IMR-90 (cell line): ENCODE data around the gene BMERB1. TPM values are rescaled to one million over a fixed set of nuclear protein-coding genes. Genes with fewer than 3 reads are reported as not detected.

Experiments used
- ATAC-seq: fragments of 200-7000 bp; cut with Tn5 transposase; 2 replicates; pipeline ENCODE4 v1.9.1; 2020; ENCODE audit warnings: low read depth, mild to moderate bottlenecking, moderate library complexity
- BruUV-seq: library from RNA; stranded (reverse); fragments of 400-500 nt; replicated peaks from 2 replicates; lab custom pipeline; 2021; lab: Mats Ljungman, UMichigan
- CTCF ChIA-PET: fragments of 300-600 bp; formaldehyde crosslinking; extraction: SDS; loops from one replicate; lab custom pipeline; 2021; ENCODE audit warnings: antibody characterized with exemption; lab: Yijun Ruan, JAX
- POLR2A ChIA-PET: fragments of 300-600 bp; sonication (Branson Sonifier 250); formaldehyde crosslinking; loops from one replicate; lab custom pipeline; 2022; ENCODE audit warnings: antibody characterized with exemption; ENCODE audit not compliant: unreplicated experiment; lab: Charles Lee
- DNase-seq: peaks from one replicate; pipeline ENCODE4 v3.0.0; 2013
- H2AFZ ChIP-seq: replicated peaks from 2 replicates; pipeline ENCODE3; 2013; ENCODE audit warnings: low read length, mild to moderate bottlenecking; ENCODE audit not compliant: poor library complexity
- H2AK5ac ChIP-seq: 2 replicates; pipeline ENCODE4 v1.6.1; 2013; ENCODE audit warnings: low read depth, low read length, inconsistent platforms
- H2AK9ac ChIP-seq: replicated peaks from 2 replicates; pipeline ENCODE3; 2013; ENCODE audit warnings: mild to moderate bottlenecking, low read depth, low read length, moderate library complexity; ENCODE audit not compliant: poor library complexity
- H2BK120ac ChIP-seq: 2 replicates; pipeline ENCODE4 v1.6.1; 2013; ENCODE audit warnings: low read depth, low read length, inconsistent platforms
- H2BK15ac ChIP-seq: 3 replicates; pipeline ENCODE4 v1.6.1; 2013; ENCODE audit warnings: low read depth, low read length, inconsistent platforms
- H2BK20ac ChIP-seq: 2 replicates; pipeline ENCODE4 v1.6.1; 2013; ENCODE audit warnings: low read depth, mild to moderate bottlenecking, inconsistent platforms, low read length, moderate library complexity
- H2BK5ac ChIP-seq: 2 replicates; pipeline ENCODE4 v1.6.1; 2013; ENCODE audit warnings: mild to moderate bottlenecking, low read depth, low read length, inconsistent platforms; ENCODE audit not compliant: poor library complexity, severe bottlenecking
- H3K14ac ChIP-seq: replicated peaks from 2 replicates; pipeline ENCODE4 v1.6.1; 2013; ENCODE audit warnings: low read depth, low read length, inconsistent platforms
- H3K18ac ChIP-seq: 2 replicates; pipeline ENCODE4 v1.6.1; 2013; ENCODE audit warnings: low read depth, low read length, control low read depth
- H3K23ac ChIP-seq: 2 replicates; pipeline ENCODE4 v1.6.1; 2013; ENCODE audit warnings: low read depth, low read length, inconsistent platforms
- H3K27ac ChIP-seq: 2 replicates; pipeline ENCODE4 v1.5.1; 2013; ENCODE audit warnings: mild to moderate bottlenecking, control low read depth, low read length; ENCODE audit not compliant: insufficient read depth
- H3K27me3 ChIP-seq: 2 replicates; pipeline ENCODE4 v1.6.1; 2013; ENCODE audit warnings: low read length; ENCODE audit not compliant: control insufficient read depth, insufficient read depth
- H3K36me3 ChIP-seq: 2 replicates; pipeline ENCODE4 v1.6.1; 2013; ENCODE audit warnings: low read length, mixed read lengths; ENCODE audit not compliant: control insufficient read depth, insufficient read depth
- H3K4ac ChIP-seq: 2 replicates; pipeline ENCODE4 v1.6.1; 2013; ENCODE audit warnings: low read depth, low read length, inconsistent platforms
- H3K4me1 ChIP-seq: 2 replicates; pipeline ENCODE4 v1.6.1; 2013; ENCODE audit warnings: low read length, mixed read lengths; ENCODE audit not compliant: control insufficient read depth, insufficient read depth
- H3K4me2 ChIP-seq: 2 replicates; pipeline ENCODE4 v1.6.1; 2013; ENCODE audit warnings: low read depth, mild to moderate bottlenecking, control low read depth, low read length, moderate library complexity
- H3K4me3 ChIP-seq: 2 replicates; pipeline ENCODE4 v1.5.1; 2013; ENCODE audit warnings: low read depth, mild to moderate bottlenecking, control low read depth, low read length, moderate library complexity; ENCODE audit not compliant: insufficient read depth
- H3K56ac ChIP-seq: 2 replicates; pipeline ENCODE4 v1.6.1; 2013; ENCODE audit warnings: low read length, inconsistent platforms; ENCODE audit not compliant: insufficient read depth; ENCODE audit errors: extremely low read depth
- H3K79me1 ChIP-seq, 2 experiments: 2 replicates each; pipeline ENCODE4 v1.6.1; 2013; ENCODE audit warnings: low read length in 2 of 2, inconsistent platforms in 1 of 2, low read depth in 1 of 2
- H3K9ac ChIP-seq: 2 replicates; pipeline ENCODE4 v1.6.1; 2013; ENCODE audit warnings: low read depth, low read length, control low read depth
- H3K9me1 ChIP-seq: 2 replicates; pipeline ENCODE4 v1.6.1; 2013; ENCODE audit warnings: low read length, inconsistent platforms; ENCODE audit not compliant: insufficient read depth
- H3K9me3 ChIP-seq: 2 replicates; pipeline ENCODE4 v1.6.1; 2013; ENCODE audit warnings: low read length; ENCODE audit not compliant: control insufficient read depth, insufficient read depth
- H4K20me1 ChIP-seq: 2 replicates; pipeline ENCODE4 v1.6.1; 2013; ENCODE audit warnings: low read length, inconsistent platforms; ENCODE audit not compliant: insufficient read depth
- H4K5ac ChIP-seq: 2 replicates; pipeline ENCODE4 v1.6.1; 2013; ENCODE audit warnings: mild to moderate bottlenecking, low read depth, low read length, control low read depth
- H4K8ac ChIP-seq, 2 experiments: 2 replicates each; pipeline ENCODE4 v1.6.1; 2013; ENCODE audit warnings: low read depth in 2 of 2, low read length in 2 of 2, control low read depth in 1 of 2, inconsistent platforms in 1 of 2
- H4K91ac ChIP-seq: 2 replicates; pipeline ENCODE4 v1.6.1; 2013; ENCODE audit warnings: low read depth, low read length, inconsistent platforms; ENCODE audit not compliant: insufficient read depth
- CEBPB ChIP-seq: IDR thresholded peaks from 2 replicates; pipeline ENCODE4 v1.6.1; 2012; ENCODE audit warnings: low read depth, low read length, improper control_type of control experiment
- NFE2L2 ChIP-seq: fragments of 150-350 bp; IDR thresholded peaks from 2 replicates; pipeline ENCODE4 v1.6.1; 2016; ENCODE audit warnings: low read depth, mild to moderate bottlenecking, low read length
- WGBS, 2 experiments: methylation state at CpG; one replicate each; pipeline versions ENCODE4 v1.1.5 to v1.1.7; 2013; ENCODE audit warnings: missing lambda C conversion rate in 2 of 2; ENCODE audit not compliant: insufficient read length in 1 of 2; ENCODE audit errors: extremely low coverage in 2 of 2; 5-methylcytosine and 5-hydroxymethylcytosine counted together
- dilution Hi-C: fragments of 300-500 bp; cut with HindIII; formaldehyde crosslinking; loops from one replicate; pipeline ENCODE4 v1.14.3; 2018; ENCODE audit warnings: low sequenced_read_pairs; ENCODE audit not compliant: unreplicated experiment
- in situ Hi-C: fragments of 300-500 bp; cut with MboI; formaldehyde crosslinking; loops from 3 replicates; pipeline ENCODE4 v1.14.3; 2019; ENCODE audit warnings: low sequenced_read_pairs, inconsistent platforms, mixed read lengths
- intact Hi-C: fragments of 100-400 bp; cut with micrococcal nuclease; formaldehyde crosslinking; loops from 2 replicates; pipeline ENCODE4 v1.10.0; 2022
- polyA plus RNA-seq, 3 experiments: library from polyadenylated mRNA; depleted of rRNA; stranded (reverse); fragments of >200 nt; gene quantifications; 2 replicates each; pipeline ENCODE4 v1.2.3, GENCODE V29; 2012; ENCODE audit warnings: low replicate concordance in 1 of 3
- total RNA-seq: library from RNA; depleted of rRNA; stranded (reverse); fragments of >200 nt; gene quantifications from 2 replicates; pipeline ENCODE4 v1.2.3, GENCODE V29; 2012
- TF ChIP-seq, protein P1 (sequence below): fragments of 150-350 bp; IDR thresholded peaks from 2 replicates; pipeline ENCODE4 v1.6.1; 2017; ENCODE audit warnings: mild to moderate bottlenecking, antibody characterized with exemption, low read length, low read depth
- TF ChIP-seq, protein P2 (sequence below): conservative IDR thresholded peaks from 2 replicates; pipeline ENCODE4 v1.5.1; 2012; ENCODE audit warnings: mild to moderate bottlenecking, low read depth, low read length, improper control_type of control experiment

BMERB1 gene
- total and polyA plus RNA-seq, 2 of the 4 experiments (the other 2 are of a cell fraction): 22.6 to 32.9 TPM

DNA sequence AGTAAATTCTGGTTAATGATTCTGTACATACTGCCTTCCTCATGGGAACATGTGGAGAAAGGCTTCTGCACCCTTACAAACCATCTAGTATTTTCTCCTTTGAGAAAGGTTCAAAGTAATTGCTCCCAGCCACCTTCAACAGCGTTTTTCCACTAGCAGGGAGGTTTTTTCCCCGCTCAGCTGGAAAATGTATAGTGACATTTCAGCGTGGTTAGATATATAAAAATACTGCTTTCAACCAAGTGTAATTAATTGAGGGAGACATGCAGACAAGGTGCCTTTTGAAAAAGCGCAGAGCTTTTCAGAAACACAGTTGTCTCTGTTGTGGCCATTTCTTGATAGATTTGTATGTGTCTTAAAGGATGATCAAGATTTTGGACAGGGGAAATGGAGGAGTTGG lies 5.1 kb downstream of the BMERB1 start:
- no peaks in the 10 kb centered on the region for H3K27me3 ChIP-seq

More for the DNA sequence above, 5.1 kb downstream of the BMERB1 start:
- Histone ChIP-seq H3K18ac (peak overlapping the region; percentile 35; the same call in 1 of the 2 replicates), H3K4me3 (no peak overlapping the region), H2BK20ac (peak overlapping the region; percentile 78; the same call in 1 of the 2 replicates), H3K14ac (peak overlapping the region; percentile 78), H2AK5ac (peak overlapping the region; percentile 66), H2BK5ac (peak overlapping the region; percentile 58), H3K36me3 (no peaks in the 10 kb centered on the region), H3K4me1 (peaks cover 19% of the 10 kb centered on the region), H3K9me1 (0 out of 2 replicates have a peak, but pooled peaks cover 2% of the 10 kb centered on the region), H2BK15ac (peak overlapping the region; percentile 38; the same call in 1 of the 3 replicates), H3K4me2 (peak overlapping the region; percentile 64; the same call in 1 of the 2 replicates), H4K8ac (0 out of 4 replicates have a peak overlapping the region, but pooled peaks have one; percentile 9 to 53), H3K9ac (0 out of 2 replicates have a peak overlapping the region, but pooled peaks have one; percentile 9), H4K20me1 (peaks cover 47% of the 10 kb centered on the region), H2AFZ (no peak overlapping the region), H3K23ac (peak overlapping the region; percentile 53; the same call in 1 of the 2 replicates), H3K9me3 (no peaks in the 10 kb centered on the region), H3K79me1 (peaks cover 22 to 73% of the 10 kb centered on the region in 2 experiments), H3K27ac (peak overlapping the region; percentile 84), H2BK120ac (peak overlapping the region; percentile 65), H3K4ac (peak overlapping the region; percentile 73), H4K5ac (no peak overlapping the region), H4K91ac (peak overlapping the region; percentile 33; the same call in 1 of the 2 replicates), H3K56ac (no peak overlapping the region), H2AK9ac (peak overlapping the region; percentile 37)
- dilution Hi-C loops: no loop called here
- in situ Hi-C loops: loop anchor here (10.0 kb wide), 1 partner anchor 65 kb away; no protein-coding TSS in a partner anchor
- WGBS, 2 experiments: no CpG with 5 or more reads among the region's 4 CpGs
- intact Hi-C loops: no loop called here
- TF ChIP-seq, protein P1, sequence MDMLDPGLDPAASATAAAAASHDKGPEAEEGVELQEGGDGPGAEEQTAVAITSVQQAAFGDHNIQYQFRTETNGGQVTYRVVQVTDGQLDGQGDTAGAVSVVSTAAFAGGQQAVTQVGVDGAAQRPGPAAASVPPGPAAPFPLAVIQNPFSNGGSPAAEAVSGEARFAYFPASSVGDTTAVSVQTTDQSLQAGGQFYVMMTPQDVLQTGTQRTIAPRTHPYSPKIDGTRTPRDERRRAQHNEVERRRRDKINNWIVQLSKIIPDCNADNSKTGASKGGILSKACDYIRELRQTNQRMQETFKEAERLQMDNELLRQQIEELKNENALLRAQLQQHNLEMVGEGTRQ: no peak
- TF ChIP-seq CEBPB (no peak), NFE2L2 (no peak)
- TF ChIP-seq, protein P2, sequence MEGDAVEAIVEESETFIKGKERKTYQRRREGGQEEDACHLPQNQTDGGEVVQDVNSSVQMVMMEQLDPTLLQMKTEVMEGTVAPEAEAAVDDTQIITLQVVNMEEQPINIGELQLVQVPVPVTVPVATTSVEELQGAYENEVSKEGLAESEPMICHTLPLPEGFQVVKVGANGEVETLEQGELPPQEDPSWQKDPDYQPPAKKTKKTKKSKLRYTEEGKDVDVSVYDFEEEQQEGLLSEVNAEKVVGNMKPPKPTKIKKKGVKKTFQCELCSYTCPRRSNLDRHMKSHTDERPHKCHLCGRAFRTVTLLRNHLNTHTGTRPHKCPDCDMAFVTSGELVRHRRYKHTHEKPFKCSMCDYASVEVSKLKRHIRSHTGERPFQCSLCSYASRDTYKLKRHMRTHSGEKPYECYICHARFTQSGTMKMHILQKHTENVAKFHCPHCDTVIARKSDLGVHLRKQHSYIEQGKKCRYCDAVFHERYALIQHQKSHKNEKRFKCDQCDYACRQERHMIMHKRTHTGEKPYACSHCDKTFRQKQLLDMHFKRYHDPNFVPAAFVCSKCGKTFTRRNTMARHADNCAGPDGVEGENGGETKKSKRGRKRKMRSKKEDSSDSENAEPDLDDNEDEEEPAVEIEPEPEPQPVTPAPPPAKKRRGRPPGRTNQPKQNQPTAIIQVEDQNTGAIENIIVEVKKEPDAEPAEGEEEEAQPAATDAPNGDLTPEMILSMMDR: no peak
- ChIA-PET POLR2A (no interaction called here), CTCF (no interaction called here)
- BruUV-seq: no TSS peak
- DNase-seq (no peak), ATAC-seq (no peak)
